Hippocampal formation (tissue), 2 donors: ENCODE measurements around the gene TM7SF2.

ENCODE experiments used
- DNase-seq, 2 donors: peaks; one replicate each; lab custom pipeline; 2025; lab: John Stamatoyannopoulos, UW

TM7SF2 gene

DNA sequence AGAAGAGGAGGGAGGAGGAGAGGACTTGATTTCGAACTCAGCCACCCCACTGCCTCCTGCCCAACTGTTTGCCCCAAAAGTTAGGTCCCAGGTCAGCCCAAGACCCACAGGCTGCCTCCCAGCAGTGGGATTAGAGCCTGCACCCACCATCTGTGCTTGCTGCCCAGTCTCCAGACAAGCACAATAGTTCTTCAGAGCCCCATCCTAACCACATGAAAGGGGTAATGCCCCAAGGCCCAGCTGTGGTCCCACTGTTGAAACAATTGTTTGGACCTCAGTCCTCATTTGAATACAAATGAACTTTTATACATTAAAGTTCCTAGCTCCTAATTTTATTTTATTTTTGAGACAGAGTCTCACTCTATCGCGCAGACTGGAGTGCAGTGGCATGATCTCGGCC lies 21.0 kb upstream of the TM7SF2 start:
- DNase-seq = peak; percentile 14 to 55

GRCh38 chr11:65095427-65095826 lies 16.2 kb upstream of the TM7SF2 start:
- DNase-seq = no peak

GRCh38 chr11:65095974-65096806 lies 15.5 kb upstream of the TM7SF2 start, which contains the start of gene VPS51:
Gene VPS51 (plus strand): TSS chr11:65096214. CDS start chr11:65096251, 37 bp downstream.
- DNase-seq = peak; percentile 81 to 83

DNA sequence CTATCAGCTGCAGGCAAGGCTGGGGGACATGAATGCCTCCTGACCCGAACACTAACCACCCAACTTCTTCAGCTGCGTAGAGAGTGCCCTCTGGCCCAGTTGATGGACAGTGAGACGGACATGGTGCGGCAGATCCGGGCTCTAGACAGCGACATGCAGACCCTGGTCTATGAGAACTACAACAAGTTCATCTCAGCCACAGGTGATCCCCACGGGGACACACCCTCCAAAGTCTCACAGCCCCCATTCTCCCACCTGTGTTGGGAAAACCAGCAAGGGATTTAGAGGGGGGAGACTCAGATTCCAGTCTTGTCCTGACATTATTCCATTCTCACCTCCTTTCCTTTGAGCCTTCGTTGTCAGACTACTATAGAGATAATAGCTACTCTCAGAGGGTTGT lies 14.7 kb upstream of the TM7SF2 start:
- DNase-seq = no peak

DNA sequence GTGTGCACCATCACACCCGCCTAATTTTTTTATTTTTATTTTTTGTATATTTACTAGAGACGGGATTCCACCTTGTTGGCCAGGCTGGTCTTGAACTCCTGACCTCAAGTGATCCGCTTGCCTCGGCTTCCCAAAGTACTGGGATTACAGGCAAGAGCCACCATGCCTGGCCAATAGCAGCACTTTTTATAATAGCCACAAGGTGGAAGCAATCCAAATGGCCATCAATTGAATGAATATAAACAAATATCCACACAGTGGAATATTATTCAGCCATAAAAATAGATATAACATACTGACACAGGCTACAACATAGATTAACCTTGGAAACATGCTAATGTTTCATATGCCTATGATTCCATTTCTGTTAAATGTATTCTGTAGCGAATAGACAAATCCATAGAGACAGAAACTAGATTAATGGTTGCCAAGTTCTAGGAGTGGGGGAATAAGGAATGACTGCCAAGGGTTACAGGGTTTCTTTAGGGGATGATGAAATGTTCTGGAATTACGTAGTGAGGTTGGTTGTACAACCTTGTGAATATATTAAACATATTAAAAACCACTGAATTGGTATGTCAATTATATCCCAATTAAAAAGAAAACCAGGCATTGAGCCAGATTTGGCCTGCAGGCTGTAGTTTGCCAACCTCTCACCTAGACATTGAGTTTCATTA lies 10.9 kb upstream of the TM7SF2 start:
- no peak for DNase-seq

DNA sequence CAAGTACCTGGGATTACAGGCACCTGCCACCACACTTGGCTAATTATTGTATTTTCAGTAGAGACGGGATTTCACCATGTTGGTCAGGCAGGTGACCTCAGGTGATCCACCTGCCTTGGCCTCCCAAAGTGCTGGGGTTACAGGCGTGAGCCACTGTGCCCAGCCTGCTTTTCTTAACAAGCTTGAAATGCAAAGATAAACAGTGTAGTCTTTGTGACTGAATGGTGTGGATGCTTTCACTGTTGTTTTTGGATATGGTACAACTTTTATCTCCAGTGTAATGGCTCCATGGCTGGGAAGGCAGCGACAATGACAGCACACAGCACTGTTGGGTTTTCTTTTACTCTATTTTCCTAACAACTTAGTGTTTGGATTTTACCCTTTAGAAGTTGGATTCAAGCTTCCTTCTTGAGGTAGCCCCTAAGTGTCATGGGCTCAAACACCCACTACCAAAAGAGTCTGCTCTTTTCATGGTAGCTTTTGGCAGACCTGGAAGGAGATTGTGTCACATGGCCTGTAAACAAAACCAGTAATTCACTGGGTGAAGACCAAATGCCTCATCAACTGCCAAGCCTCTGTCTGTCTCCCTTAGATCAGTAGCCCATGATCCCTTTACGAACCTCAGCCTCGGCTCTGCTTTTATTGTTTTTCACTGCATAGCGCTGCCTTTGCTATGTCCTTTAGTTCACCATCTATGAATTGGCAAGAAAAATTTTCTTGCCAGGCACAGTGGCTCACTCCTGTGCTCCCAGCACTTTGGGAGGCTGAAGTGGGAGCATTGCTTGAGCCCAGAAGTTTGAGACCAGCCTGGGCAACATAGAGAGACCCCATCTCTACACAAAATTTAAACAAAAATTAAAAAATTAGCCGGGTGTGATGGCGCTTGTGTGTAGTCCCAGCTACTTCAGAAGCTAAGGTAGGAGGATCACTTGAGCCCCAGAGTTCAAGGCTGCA lies 9.3 kb upstream of the TM7SF2 start:
- peak; percentile 46 to 60 for DNase-seq

DNA sequence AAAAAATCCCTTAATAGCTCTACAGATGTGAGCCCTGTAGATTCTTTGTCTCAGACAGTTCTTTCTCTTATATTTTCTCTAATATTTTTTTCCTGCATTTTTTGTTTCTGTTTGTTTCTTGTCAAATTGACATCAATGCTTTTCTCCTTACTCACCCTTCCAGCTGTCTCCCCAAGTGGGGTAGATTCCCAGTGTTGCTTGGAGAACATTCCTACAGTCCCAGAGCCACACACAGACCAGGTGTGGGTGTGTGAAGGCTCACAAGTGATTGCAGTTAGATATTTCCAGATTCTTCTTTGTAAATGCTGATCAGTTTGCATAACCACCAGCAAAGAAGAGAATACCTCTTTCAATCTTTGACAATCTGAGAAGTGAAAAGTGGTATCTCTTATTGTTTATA lies 8.2 kb upstream of the TM7SF2 start:
- DNase-seq = no peak

GRCh38 chr11:65104628-65105027 lies 7.0 kb upstream of the TM7SF2 start:
- DNase-seq = no peak

DNA sequence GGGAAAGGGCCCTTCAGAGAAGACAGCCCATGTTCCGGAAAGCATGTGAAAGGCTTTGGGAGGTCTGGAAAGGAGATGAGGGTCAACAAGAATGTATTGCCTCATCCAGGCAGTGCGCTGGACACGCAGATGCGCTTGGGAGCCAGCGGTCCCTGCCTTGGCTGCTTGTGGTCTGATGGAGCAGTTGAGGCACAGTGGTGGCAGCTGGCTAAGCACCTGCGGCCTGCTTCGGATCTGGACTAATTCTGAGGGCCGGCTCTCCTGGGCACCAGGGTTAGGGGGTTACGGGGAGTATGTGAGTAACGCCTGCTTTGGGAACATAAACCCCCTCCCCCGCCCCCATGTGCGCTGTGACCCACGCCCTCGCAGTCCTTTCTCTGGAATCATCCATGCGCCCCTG lies 4.6 kb upstream of the TM7SF2 start:
- no peak for DNase-seq

GRCh38 chr11:65107751-65108468 lies 3.8 kb upstream of the TM7SF2 start:
- DNase-seq = no peak

GRCh38 chr11:65108469-65109123 lies 3.1 kb upstream of the TM7SF2 start:
- DNase-seq = no peak

DNA sequence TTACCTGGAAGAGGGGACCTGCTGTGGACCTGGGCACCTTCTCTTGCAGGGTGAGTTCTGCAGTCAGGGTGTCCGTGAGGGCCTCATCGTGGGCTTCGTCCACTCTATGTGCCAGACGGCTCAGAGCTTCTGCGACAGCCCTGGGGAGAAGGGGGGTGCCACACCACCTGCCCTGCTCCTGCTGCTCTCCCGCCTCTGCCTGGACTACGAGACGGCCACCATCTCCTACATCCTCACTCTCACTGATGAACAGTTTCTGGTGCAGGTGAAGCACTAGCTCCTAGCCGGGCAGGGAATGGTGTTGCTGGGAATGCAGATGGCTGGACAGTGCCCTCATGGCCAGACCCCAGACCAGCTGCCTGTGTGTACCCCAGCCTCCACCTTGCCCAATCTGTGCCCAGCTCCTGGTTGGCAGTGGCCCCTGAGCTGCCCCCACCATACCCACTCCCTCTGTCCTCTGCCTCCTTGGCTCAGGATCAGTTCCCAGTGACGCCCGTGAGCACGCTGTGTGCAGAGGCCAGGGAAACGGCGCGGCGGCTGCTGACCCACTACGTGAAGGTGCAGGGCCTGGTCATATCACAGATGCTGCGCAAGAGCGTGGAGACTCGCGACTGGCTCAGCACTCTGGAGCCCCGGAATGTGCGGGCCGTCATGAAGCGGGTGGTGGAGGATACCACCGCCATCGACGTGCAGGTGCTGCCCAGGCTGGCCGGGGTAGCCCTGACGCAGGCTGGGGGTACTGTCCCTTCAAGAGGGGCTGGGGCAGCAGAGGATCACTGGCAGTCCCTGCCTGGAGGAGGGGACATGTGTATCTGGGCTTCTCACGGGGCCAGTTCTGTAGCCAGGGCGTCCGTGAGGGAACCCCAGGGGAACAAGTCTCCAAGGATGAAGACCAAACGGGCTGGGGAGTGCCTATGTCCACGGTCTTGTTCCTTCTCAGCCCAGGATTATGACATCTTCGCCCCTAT lies 2.2 kb upstream of the TM7SF2 start:
- DNase-seq = no peak

DNA sequence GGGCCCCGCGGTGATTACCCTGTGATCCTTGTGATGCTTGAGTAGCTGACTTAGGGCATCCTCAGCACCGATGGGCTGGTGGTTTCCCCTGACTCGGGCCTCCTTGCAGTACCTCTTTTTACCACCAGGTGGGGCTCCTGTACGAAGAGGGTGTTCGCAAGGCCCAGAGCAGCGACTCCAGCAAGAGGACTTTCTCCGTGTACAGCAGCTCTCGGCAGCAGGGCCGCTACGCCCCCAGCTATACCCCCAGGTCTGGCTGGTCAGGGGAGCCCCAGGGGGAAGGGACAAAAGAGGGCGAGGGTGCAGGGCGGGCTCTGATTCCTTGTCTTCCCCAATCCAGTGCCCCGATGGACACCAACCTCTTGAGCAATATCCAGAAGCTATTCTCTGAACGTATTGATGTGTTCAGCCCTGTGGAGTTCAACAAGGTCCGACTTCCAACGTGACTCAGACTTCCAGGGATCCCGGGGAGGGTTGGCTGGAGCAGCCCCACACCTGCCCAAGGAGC lies 1.3 kb upstream of the TM7SF2 start:
- peak; percentile 80 to 86 for DNase-seq

GRCh38 chr11:65111159-65111743 lies 421 bp upstream of the TM7SF2 start:
- no peak for DNase-seq

- peak in 1 of 2 donors; percentile 56 for DNase-seq
These were observed 1.1 kb downstream of the TM7SF2 start for GRCh38 chr11:65112546-65113360.

DNA sequence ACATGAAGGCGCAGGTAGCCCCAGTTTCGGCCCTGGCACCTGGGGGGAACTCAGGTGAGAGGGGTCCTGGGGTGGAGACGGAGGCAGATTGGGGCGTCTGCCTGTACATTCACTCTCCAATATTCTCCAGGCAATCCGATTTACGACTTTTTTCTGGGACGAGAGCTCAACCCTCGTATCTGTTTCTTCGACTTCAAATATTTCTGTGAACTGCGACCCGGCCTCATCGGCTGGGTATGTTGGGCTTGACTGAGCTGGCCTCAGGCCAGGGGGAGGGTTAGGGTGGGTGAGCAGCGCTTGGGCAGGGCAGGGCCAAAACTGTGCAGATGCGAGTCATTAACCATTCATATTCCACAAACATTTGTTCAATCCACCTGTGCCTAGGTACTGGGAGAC lies 1.7 kb downstream of the TM7SF2 start:
- no peak for DNase-seq

DNA sequence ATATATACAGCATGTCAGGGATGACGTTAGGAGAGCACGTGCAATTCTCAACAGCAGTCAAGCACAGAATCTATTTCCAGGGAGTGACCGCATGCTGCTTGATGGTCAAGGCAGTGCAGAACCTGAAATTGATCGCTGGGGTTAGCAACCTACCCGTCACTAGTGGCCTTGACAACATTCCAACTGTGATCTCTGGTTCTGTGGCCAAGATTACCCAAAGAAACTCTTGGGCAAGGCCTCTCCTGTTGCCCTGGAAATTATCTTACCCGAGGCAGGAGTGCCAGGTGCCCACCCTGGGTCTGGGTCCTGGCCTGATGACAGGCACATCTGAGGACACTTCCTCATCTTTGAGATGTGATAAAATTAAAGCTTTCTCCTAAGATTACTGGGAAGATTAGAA lies 2.2 kb downstream of the TM7SF2 start:
- DNase-seq = no peak

GRCh38 chr11:65114538-65115171 lies 3.0 kb downstream of the TM7SF2 start:
- DNase-seq = no peak
